HepG2 (cell line): Measurements from ENCODE around the gene HDHD3. TPM values are rescaled to one million over a fixed set of nuclear protein-coding genes. Genes with fewer than 3 reads are reported as not detected.

Source experiments
- HMGA1 ChIP-seq: sonication (generic); formaldehyde crosslinking; conservative IDR thresholded peaks from 2 replicates; pipeline ENCODE4 v1.4.0; 2020; ENCODE audit warnings: missing genetic modification reagents
- NR2F6 ChIP-seq, 2 experiments: IDR thresholded peaks; 2 replicates each; pipeline ENCODE4 v1.6.1; 2016; ENCODE audit warnings: antibody characterized with exemption in 1 of 2, mild to moderate bottlenecking in 1 of 2
- TEAD2 ChIP-seq: sonication (generic); formaldehyde crosslinking; IDR thresholded peaks from 2 replicates; pipeline ENCODE4 v1.9.0; 2021; ENCODE audit warnings: missing genetic modification reagents
- ZSCAN30 ChIP-seq: sonication (generic); formaldehyde crosslinking; IDR thresholded peaks from 2 replicates; pipeline ENCODE4 v1.5.0; 2020; ENCODE audit warnings: mild to moderate bottlenecking, missing genetic modification reagents
- polyA plus RNA-seq, 8 experiments: library from polyadenylated mRNA; depleted of rRNA in 3 of 8; stranded (reverse) in 7 of 8; unstranded in 1 of 8; fragments of >200 nt; fragmentation: Illumina TruSeq in 4 of 8; extraction: Trizol in 4 of 8; gene quantifications; 2 replicates each; pipeline versions ENCODE4 v1.2.1 to v1.2.3, GENCODE V29; 2011 to 2016; ENCODE audit warnings: low read depth in 4 of 8, missing spikeins in 1 of 8, mixed read lengths in 1 of 8; ENCODE audit not compliant: insufficient read depth in 1 of 8
- total RNA-seq, 5 experiments: library from RNA; depleted of rRNA; stranded (reverse); fragments of >200 nt; fragmentation: Illumina TruSeq; extraction: Trizol; gene quantifications; 2 replicates each; pipeline ENCODE4 v1.2.3, GENCODE V29; 2016; ENCODE audit warnings: low read depth in 1 of 5
- TF ChIP-seq, protein P1 (sequence below): sonication (generic); formaldehyde crosslinking; IDR thresholded peaks from 2 replicates; pipeline ENCODE4 v1.9.0; 2022; ENCODE audit warnings: missing genetic modification reagents, mild to moderate bottlenecking, borderline replicate concordance
- TF ChIP-seq, protein P2 (sequence below): IDR thresholded peaks from 2 replicates; pipeline ENCODE4 v1.6.1; 2012; ENCODE audit warnings: inconsistent platforms
- TF ChIP-seq, protein P3 (sequence below): sonication (generic); formaldehyde crosslinking; IDR thresholded peaks from 2 replicates; pipeline ENCODE4 v1.4.0; 2020; ENCODE audit warnings: missing genetic modification reagents, low read depth, mild to moderate bottlenecking, borderline replicate concordance
- TF ChIP-seq, protein P4 (sequence below): sonication (generic); formaldehyde crosslinking; IDR thresholded peaks from 2 replicates; pipeline ENCODE4 v1.5.1; 2020; ENCODE audit warnings: mild to moderate bottlenecking, missing genetic modification reagents, borderline replicate concordance
- TF ChIP-seq, protein P5 (sequence below): sonication (generic); formaldehyde crosslinking; IDR thresholded peaks from 2 replicates; pipeline ENCODE4 v1.5.0; 2020; ENCODE audit warnings: missing genetic modification reagents
- TF ChIP-seq, protein P6 (sequence below): sonication (generic); formaldehyde crosslinking; IDR thresholded peaks from 2 replicates; pipeline ENCODE4 v1.9.0; 2021; ENCODE audit warnings: missing genetic modification reagents, mild to moderate bottlenecking, borderline replicate concordance

The HDHD3 gene
- total and polyA plus RNA-seq, 2 of the 13 experiments (the other 11 are each of a cell fraction or from before 2014, with no cell fraction given), result 23.1 to 38.5 TPM

DNA sequence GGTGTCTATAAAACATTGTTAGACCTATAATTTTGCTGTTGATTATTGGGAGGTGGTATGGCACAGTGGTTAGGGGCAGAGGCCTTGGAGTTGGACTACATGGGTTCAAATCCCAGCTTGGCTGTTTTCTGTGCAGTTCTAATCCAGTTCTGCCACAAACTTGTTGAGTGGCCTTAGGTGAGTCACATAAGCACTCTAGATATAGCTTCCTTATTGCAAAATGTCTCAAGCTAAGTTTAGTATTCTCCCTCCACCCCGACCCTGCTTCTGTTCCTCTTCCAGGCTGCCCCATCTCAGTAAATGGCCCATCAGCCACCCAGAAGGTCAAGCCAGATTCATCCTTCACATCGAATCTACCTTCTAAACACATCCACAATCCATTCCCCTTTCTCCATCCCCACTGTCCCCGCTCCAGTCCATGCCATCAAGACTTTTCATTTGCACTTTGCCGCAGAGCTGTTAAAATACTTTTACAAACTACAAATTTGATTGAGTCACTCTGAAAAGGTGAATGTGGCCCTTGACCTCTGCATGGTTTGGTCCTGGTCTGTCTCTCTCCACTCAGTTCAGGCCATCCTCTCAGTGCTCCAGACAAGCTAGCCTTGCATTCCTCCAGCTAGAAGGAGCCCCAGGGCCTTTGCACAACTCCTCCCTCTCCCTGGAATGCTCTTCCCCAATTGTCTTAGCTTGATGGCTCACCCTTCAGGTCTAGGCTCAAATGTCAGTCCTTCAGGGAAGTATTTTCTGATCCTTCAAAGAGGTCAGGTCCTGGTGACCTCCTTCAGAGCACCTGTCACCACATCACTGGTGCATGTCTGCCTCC is 10.0 kb upstream of the HDHD3 start (continued):
- TF ChIP-seq, protein P1, sequence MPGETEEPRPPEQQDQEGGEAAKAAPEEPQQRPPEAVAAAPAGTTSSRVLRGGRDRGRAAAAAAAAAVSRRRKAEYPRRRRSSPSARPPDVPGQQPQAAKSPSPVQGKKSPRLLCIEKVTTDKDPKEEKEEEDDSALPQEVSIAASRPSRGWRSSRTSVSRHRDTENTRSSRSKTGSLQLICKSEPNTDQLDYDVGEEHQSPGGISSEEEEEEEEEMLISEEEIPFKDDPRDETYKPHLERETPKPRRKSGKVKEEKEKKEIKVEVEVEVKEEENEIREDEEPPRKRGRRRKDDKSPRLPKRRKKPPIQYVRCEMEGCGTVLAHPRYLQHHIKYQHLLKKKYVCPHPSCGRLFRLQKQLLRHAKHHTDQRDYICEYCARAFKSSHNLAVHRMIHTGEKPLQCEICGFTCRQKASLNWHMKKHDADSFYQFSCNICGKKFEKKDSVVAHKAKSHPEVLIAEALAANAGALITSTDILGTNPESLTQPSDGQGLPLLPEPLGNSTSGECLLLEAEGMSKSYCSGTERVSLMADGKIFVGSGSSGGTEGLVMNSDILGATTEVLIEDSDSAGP (CRISPR knock-in tag), result 0 out of 2 replicates have a peak, but pooled peaks have one; percentile 3
- no peak for TF ChIP-seq ZSCAN30
- no peak; the same call in 1 of the 2 replicates for TF ChIP-seq NR2F6 (IDR thresholded peaks at IDR 0.05)
- TF ChIP-seq NR2F6 (CRISPR knock-in tag; IDR thresholded peaks at IDR 0.05), result peak; percentile 65; the same call in 1 of the 2 replicates
- TF ChIP-seq, protein P2, sequence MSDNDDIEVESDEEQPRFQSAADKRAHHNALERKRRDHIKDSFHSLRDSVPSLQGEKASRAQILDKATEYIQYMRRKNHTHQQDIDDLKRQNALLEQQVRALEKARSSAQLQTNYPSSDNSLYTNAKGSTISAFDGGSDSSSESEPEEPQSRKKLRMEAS, result 0 out of 2 replicates have a peak, but pooled peaks have one; percentile 16
- TF ChIP-seq, protein P3, sequence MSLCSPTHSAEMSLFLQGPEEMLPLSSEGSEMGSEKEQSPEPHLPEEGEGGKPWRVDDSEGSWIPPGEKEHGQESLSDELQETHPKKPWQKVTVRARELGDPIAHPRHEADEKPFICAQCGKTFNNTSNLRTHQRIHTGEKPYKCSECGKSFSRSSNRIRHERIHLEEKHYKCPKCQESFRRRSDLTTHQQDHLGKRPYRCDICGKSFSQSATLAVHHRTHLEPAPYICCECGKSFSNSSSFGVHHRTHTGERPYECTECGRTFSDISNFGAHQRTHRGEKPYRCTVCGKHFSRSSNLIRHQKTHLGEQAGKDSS, result 0 out of 2 replicates have a peak, but pooled peaks have one; percentile 64
- TF ChIP-seq, protein P4, sequence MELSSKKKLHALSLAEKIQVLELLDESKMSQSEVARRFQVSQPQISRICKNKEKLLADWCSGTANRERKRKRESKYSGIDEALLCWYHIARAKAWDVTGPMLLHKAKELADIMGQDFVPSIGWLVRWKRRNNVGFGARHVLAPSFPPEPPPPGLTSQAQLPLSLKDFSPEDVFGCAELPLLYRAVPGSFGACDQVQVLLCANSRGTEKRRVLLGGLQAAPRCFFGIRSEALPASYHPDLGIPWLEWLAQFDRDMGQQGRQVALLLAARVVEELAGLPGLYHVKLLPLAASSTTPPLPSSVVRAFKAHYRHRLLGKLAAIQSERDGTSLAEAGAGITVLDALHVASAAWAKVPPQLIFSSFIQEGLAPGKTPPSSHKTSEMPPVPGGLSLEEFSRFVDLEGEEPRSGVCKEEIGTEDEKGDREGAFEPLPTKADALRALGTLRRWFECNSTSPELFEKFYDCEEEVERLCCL (CRISPR knock-in tag), result no peak
- no peak for TF ChIP-seq TEAD2
- no peak for TF ChIP-seq HMGA1
- TF ChIP-seq, protein P5, sequence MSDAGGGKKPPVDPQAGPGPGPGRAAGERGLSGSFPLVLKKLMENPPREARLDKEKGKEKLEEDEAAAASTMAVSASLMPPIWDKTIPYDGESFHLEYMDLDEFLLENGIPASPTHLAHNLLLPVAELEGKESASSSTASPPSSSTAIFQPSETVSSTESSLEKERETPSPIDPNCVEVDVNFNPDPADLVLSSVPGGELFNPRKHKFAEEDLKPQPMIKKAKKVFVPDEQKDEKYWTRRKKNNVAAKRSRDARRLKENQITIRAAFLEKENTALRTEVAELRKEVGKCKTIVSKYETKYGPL (CRISPR knock-in tag), result no peak
- TF ChIP-seq, protein P6, sequence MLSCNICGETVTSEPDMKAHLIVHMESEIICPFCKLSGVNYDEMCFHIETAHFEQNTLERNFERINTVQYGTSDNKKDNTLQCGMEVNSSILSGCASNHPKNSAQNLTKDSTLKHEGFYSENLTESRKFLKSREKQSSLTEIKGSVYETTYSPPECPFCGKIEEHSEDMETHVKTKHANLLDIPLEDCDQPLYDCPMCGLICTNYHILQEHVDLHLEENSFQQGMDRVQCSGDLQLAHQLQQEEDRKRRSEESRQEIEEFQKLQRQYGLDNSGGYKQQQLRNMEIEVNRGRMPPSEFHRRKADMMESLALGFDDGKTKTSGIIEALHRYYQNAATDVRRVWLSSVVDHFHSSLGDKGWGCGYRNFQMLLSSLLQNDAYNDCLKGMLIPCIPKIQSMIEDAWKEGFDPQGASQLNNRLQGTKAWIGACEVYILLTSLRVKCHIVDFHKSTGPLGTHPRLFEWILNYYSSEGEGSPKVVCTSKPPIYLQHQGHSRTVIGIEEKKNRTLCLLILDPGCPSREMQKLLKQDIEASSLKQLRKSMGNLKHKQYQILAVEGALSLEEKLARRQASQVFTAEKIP, result no peak
